ENCODE measurements around the gene SEMA3D. TPM values are rescaled to one million over a fixed set of nuclear protein-coding genes. Genes with fewer than 3 reads are reported as not detected.

Gene SEMA3D
- total RNA-seq, 6 experiments from 2014 or later: 0.18 to 1.3 (median 0.30) TPM

DNA sequence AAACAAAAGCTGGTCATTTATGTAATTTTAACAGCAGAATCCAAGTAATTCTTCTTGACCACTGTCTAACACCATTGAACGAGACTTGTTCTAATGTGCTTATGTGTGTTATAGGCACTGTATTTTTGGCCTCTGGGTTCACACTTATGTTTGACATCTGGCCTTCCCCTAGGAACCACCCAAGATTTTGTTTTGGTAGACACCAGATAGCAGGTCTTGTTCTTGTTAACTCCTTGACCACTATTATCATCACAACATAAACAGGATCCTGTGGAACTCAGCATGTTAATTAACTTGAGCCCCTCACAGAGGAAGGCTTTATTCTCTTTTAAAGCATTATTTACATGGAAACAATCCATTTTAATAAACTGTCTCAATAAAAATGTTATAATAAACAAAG, 167.7 kb downstream of the SEMA3D start:
- no peak for ATAC-seq
- Histone ChIP-seq H3K27me3 (peaks cover 0 to 8% of the 10 kb centered on the region in 2 donors), H3K4me1 (no peaks in the 10 kb centered on the region), H3K9me3 (no peaks in the 10 kb centered on the region), H3K36me3 (no peaks in the 10 kb centered on the region), H3K4me3 (no peak overlapping the region), H3K27ac (no peak overlapping the region)
- intact Hi-C loops (cut with DNase I): no loop called here
- 67% methylated on average over 1 of the region's 1 CpG for WGBS (ENCODE audit: insufficient coverage, low coverage, low lambda C conversion rate, missing lambda C conversion rate)
- TF ChIP-seq CTCF (IDR thresholded peaks at IDR 0.05) (no peak), POLR2A (IDR thresholded peaks at IDR 0.05) (no peak)
- no peak for DNase-seq

DNA sequence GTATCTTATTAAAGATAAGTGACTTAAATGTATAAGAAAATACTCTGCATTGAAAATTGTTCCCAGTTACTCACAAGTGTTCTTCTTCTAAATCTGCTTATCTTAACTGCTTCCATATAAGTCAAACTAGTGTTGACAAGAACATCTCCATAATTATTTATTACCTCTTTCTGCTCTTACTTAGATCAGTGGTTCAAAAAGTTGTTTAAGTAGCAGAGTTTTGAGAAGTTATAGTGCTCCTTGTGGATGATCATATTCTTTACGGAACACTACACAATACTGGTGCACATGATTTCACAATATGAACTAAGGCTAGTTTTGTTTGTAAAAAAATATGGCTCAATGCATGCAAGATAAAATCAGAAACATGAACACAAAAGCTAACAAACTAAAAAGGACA, 168.4 kb downstream of the SEMA3D start:
- ATAC-seq: no peak
- Histone ChIP-seq H3K9me3 (no peaks in the 10 kb centered on the region), H3K4me1 (no peaks in the 10 kb centered on the region), H3K36me3 (no peaks in the 10 kb centered on the region), H3K27ac (no peak overlapping the region), H3K27me3 (peaks cover 0 to under 1% of the 10 kb centered on the region in 2 donors), H3K4me3 (no peak overlapping the region)
- no peak for DNase-seq
- intact Hi-C loops (cut with DNase I): no loop called here
- TF ChIP-seq CTCF (IDR thresholded peaks at IDR 0.05) (no peak), POLR2A (IDR thresholded peaks at IDR 0.05) (no peak)
- WGBS (ENCODE audit: insufficient coverage, low coverage, low lambda C conversion rate, missing lambda C conversion rate): 40% methylated on average over 1 of the region's 1 CpG

GRCh38 chr7:85016286-85016685, 170.6 kb downstream of the SEMA3D start:
- Histone ChIP-seq H3K27me3 (no peaks in the 10 kb centered on the region), H3K27ac (no peak overlapping the region), H3K4me3 (no peak overlapping the region), H3K36me3 (no peaks in the 10 kb centered on the region), H3K9me3 (no peaks in the 10 kb centered on the region), H3K4me1 (no peaks in the 10 kb centered on the region)
- DNase-seq (no peak), ATAC-seq (no peak)
- intact Hi-C loops (cut with DNase I): no loop called here
- TF ChIP-seq CTCF (IDR thresholded peaks at IDR 0.05): no peak
- TF ChIP-seq POLR2A (IDR thresholded peaks at IDR 0.05): no peak
- 14% methylated on average over 1 of the region's 1 CpG for WGBS (ENCODE audit: insufficient coverage, low coverage, low lambda C conversion rate, missing lambda C conversion rate)

- Histone ChIP-seq H3K27ac (no peak overlapping the region), H3K4me3 (no peak overlapping the region), H3K9me3 (no peaks in the 10 kb centered on the region), H3K27me3 (no peaks in the 10 kb centered on the region), H3K36me3 (no peaks in the 10 kb centered on the region), H3K4me1 (no peaks in the 10 kb centered on the region)
- DNase-seq (no peak), ATAC-seq (no peak)
- intact Hi-C loops (cut with DNase I): no loop called here
- 57% methylated on average over 7 of the region's 7 CpGs for WGBS (ENCODE audit: insufficient coverage, low coverage, low lambda C conversion rate, missing lambda C conversion rate)
- TF ChIP-seq POLR2A (IDR thresholded peaks at IDR 0.05) (no peak), CTCF (IDR thresholded peaks at IDR 0.05) (no peak)
These were observed 171.8 kb downstream of the SEMA3D start for GRCh38 chr7:85014936-85015660.
